CD4-positive, CD25-positive, alpha-beta regulatory T cell (primary cell): ENCODE results near the gene GRPEL2. TPM values are rescaled to one million over a fixed set of nuclear protein-coding genes. Genes with fewer than 3 reads are reported as not detected.

Experiments
- ATAC-seq, 2 donors: fragments of 150-1000 bp; cut with Tn5 transposase; one replicate each; pipeline ENCODE4 v1.10.0; 2021; ENCODE audit warnings: low read depth in 2 of 2, moderate number of reproducible peaks in 2 of 2, moderate library complexity in 1 of 2
- DNase-seq, 3 donors: peaks; one replicate each; pipeline versions ENCODE4 v3.0.0 to v3.0.0-alpha.2; 2012 to 2022; ENCODE audit warnings: mixed read lengths in 1 of 3
- H3K27ac ChIP-seq: one replicate; pipeline ENCODE4 v1.7.0; 2013; ENCODE audit warnings: mild to moderate bottlenecking, low read length; ENCODE audit not compliant: insufficient read depth, poor library complexity, severe bottlenecking
- H3K27me3 ChIP-seq: one replicate; pipeline ENCODE4 v1.7.0; 2013; ENCODE audit warnings: low read length; ENCODE audit not compliant: control insufficient read depth, insufficient read depth
- H3K36me3 ChIP-seq: one replicate; pipeline ENCODE4 v1.7.0; 2013; ENCODE audit warnings: mild to moderate bottlenecking, low read length, moderate library complexity; ENCODE audit not compliant: control insufficient read depth, insufficient read depth
- H3K4me1 ChIP-seq: 2 replicates; pipeline ENCODE4 v1.7.0; 2013; ENCODE audit warnings: mild to moderate bottlenecking, low read length; ENCODE audit not compliant: insufficient read depth, control insufficient read depth, poor library complexity, severe bottlenecking
- H3K4me3 ChIP-seq: one replicate; pipeline ENCODE4 v1.7.0; 2013; ENCODE audit warnings: low read depth, mild to moderate bottlenecking, low read length, moderate library complexity
- H3K9me3 ChIP-seq, 2 experiments: 1 replicate in 1 of 2; 2 replicates in 1 of 2; pipeline ENCODE4 v1.7.0; 2013; ENCODE audit warnings: low read length in 2 of 2, mild to moderate bottlenecking in 1 of 2, moderate library complexity in 1 of 2; ENCODE audit not compliant: control insufficient read depth in 2 of 2
- H3K27ac Mint-ChIP-seq, 3 donors: one replicate each; pipeline ENCODE4 v1.8.0; 2020 to 2022; ENCODE audit warnings: mild to moderate bottlenecking in 3 of 3, mixed read lengths in 3 of 3, moderate library complexity in 2 of 3
- H3K27me3 Mint-ChIP-seq: one replicate; pipeline ENCODE4 v1.8.0; 2022; ENCODE audit warnings: mild to moderate bottlenecking, mixed read lengths
- H3K36me3 Mint-ChIP-seq: one replicate; pipeline ENCODE4 v1.8.0; 2020; ENCODE audit warnings: mixed read lengths
- H3K4me1 Mint-ChIP-seq, 4 donors: one replicate each; pipeline ENCODE4 v1.8.0; 2020 to 2022; ENCODE audit warnings: mixed read lengths in 4 of 4, mild to moderate bottlenecking in 1 of 4
- H3K4me3 Mint-ChIP-seq, 4 donors: one replicate each; pipeline ENCODE4 v1.8.0; 2020 to 2022; ENCODE audit warnings: mild to moderate bottlenecking in 4 of 4, mixed read lengths in 4 of 4, moderate library complexity in 3 of 4
- H3K9me3 Mint-ChIP-seq, 7 donors: one replicate each; pipeline ENCODE4 v1.8.0; 2020 to 2022; ENCODE audit warnings: mixed read lengths in 7 of 7, mild to moderate bottlenecking in 3 of 7, moderate library complexity in 2 of 7
- polyA plus RNA-seq, 4 donors: library from polyadenylated mRNA; unstranded; fragments of 300-500 nt; fragmentation: Illumina TruSeq; gene quantifications; one replicate each; pipeline ENCODE4 v1.2.3, GENCODE V29; 2021
- total RNA-seq: library from RNA; stranded (reverse); gene quantifications from one replicate; pipeline ENCODE4 v1.2.3, GENCODE V29; 2022

The GRPEL2 gene
- total RNA-seq (25.9 TPM), polyA plus RNA-seq (10 to 100 TPM; 11.0 to 13.1 (median 11.4) TPM)

- ATAC-seq: peak; percentile 65 to 70
- H3K27ac Mint-ChIP-seq: peak within 1 kb of the TSS; percentile 87 to 96 (median 89)
Observed at GRCh38 chr5:149345147-149345891, at the start of gene GRPEL2. TSS of gene GRPEL2 (plus strand) at chr5:149345499. CDS start at chr5:149345540, 41 bp downstream.

GRCh38 chr5:149297340-149298025 is 47.8 kb upstream of the GRPEL2 start:
- Histone ChIP-seq H3K27ac (no peak overlapping the region), H3K9me3 (no peaks in the 10 kb centered on the region), H3K4me1 (no peaks in the 10 kb centered on the region), H3K27me3 (peaks cover 8% of the 10 kb centered on the region), H3K36me3 (no peaks in the 10 kb centered on the region), H3K4me3 (no peak overlapping the region)
- Mint-ChIP-seq H3K36me3 (no peaks in the 10 kb centered on the region), H3K4me1 (peaks cover 0 to 14% (median 2%) of the 10 kb centered on the region in 4 donors), H3K27me3 (peaks cover 31% of the 10 kb centered on the region), H3K27ac (no peak overlapping the region), H3K9me3 (no peaks in the 10 kb centered on the region), H3K4me3 (no peak overlapping the region)
- ATAC-seq (no peak), DNase-seq (no peak)

More at GRCh38 chr5:149345147-149345891, at the start of gene GRPEL2:
- Histone ChIP-seq H3K27me3 (no peaks in the 10 kb centered on the region), H3K4me1 (peaks cover 55% of the 10 kb centered on the region), H3K36me3 (peaks cover 14% of the 10 kb centered on the region), H3K4me3 (peak within 1 kb of the TSS; percentile 100), H3K27ac (peak within 1 kb of the TSS; percentile 84), H3K9me3 (no peaks in the 10 kb centered on the region)
- Mint-ChIP-seq H3K4me3 (peak within 1 kb of the TSS; percentile 87 to 97 (median 94)), H3K9me3 (peaks cover 0 to 2% (median 0%) of the 10 kb centered on the region in 7 donors), H3K27me3 (no peaks in the 10 kb centered on the region), H3K4me1 (peaks cover 30 to 60% (median 51%) of the 10 kb centered on the region in 4 donors), H3K36me3 (peaks cover 27% of the 10 kb centered on the region)
- DNase-seq: peak; percentile 81 to 97 (median 84)

- no peak overlapping the region for H3K27ac ChIP-seq
- Mint-ChIP-seq H3K27ac (no peak overlapping the region), H3K4me1 (peaks cover 0 to 14% (median 2%) of the 10 kb centered on the region in 4 donors), H3K9me3 (no peaks in the 10 kb centered on the region), H3K4me3 (no peak overlapping the region), H3K36me3 (no peaks in the 10 kb centered on the region), H3K27me3 (peaks cover 32% of the 10 kb centered on the region)
- H3K36me3 ChIP-seq: no peaks in the 10 kb centered on the region
- no peak overlapping the region for H3K4me3 ChIP-seq
- ATAC-seq: no peak
- no peaks in the 10 kb centered on the region for H3K9me3 ChIP-seq
- H3K4me1 ChIP-seq: no peaks in the 10 kb centered on the region
- peaks cover 8% of the 10 kb centered on the region for H3K27me3 ChIP-seq
- DNase-seq: no peak
Observed at GRCh38 chr5:149298163-149298562, 47.1 kb upstream of the GRPEL2 start.

GRCh38 chr5:149298842-149299404 is 46.4 kb upstream of the GRPEL2 start:
- no peak overlapping the region for H3K27ac ChIP-seq
- DNase-seq (no peak), ATAC-seq (no peak)
- peaks cover 0 to 14% (median 2%) of the 10 kb centered on the region in 4 donors for H3K4me1 Mint-ChIP-seq
- H3K27me3 Mint-ChIP-seq: peaks cover 33% of the 10 kb centered on the region
- H3K4me3 ChIP-seq: no peak overlapping the region
- no peak overlapping the region for H3K27ac Mint-ChIP-seq
- no peaks in the 10 kb centered on the region for H3K9me3 Mint-ChIP-seq
- H3K36me3 Mint-ChIP-seq: no peaks in the 10 kb centered on the region
- H3K4me3 Mint-ChIP-seq: no peak overlapping the region
- no peaks in the 10 kb centered on the region for H3K9me3 ChIP-seq
- H3K4me1 ChIP-seq: no peaks in the 10 kb centered on the region
- H3K36me3 ChIP-seq: no peaks in the 10 kb centered on the region
- peaks cover 8% of the 10 kb centered on the region for H3K27me3 ChIP-seq

- no peaks in the 10 kb centered on the region for H3K36me3 ChIP-seq
- no peak for DNase-seq
- Mint-ChIP-seq H3K4me1 (peaks cover 0 to 14% (median 2%) of the 10 kb centered on the region in 4 donors), H3K4me3 (no peak overlapping the region), H3K36me3 (no peaks in the 10 kb centered on the region), H3K9me3 (no peaks in the 10 kb centered on the region), H3K27ac (no peak overlapping the region), H3K27me3 (peaks cover 36% of the 10 kb centered on the region)
- peaks cover 5% of the 10 kb centered on the region for H3K27me3 ChIP-seq
- no peak overlapping the region for H3K4me3 ChIP-seq
- H3K9me3 ChIP-seq: no peaks in the 10 kb centered on the region
- no peak for ATAC-seq
- H3K27ac ChIP-seq: no peak overlapping the region
- H3K4me1 ChIP-seq: no peaks in the 10 kb centered on the region
Observed at GRCh38 chr5:149299451-149300054, 45.7 kb upstream of the GRPEL2 start.

- H3K4me1 Mint-ChIP-seq: peaks cover 0 to 8% (median 0%) of the 10 kb centered on the region in 4 donors
Observed at GRCh38 chr5:149300441-149300840, 44.9 kb upstream of the GRPEL2 start.

GRCh38 chr5:149301049-149301743 is 44.1 kb upstream of the GRPEL2 start:
- H3K9me3 ChIP-seq: no peaks in the 10 kb centered on the region
- ATAC-seq (no peak), DNase-seq (no peak)
- Mint-ChIP-seq H3K4me3 (no peak overlapping the region), H3K27ac (no peak overlapping the region), H3K36me3 (no peaks in the 10 kb centered on the region), H3K9me3 (no peaks in the 10 kb centered on the region), H3K27me3 (peaks cover 27% of the 10 kb centered on the region), H3K4me1 (peaks cover 0 to 8% (median 0%) of the 10 kb centered on the region in 4 donors)
- H3K27ac ChIP-seq: no peak overlapping the region
- no peaks in the 10 kb centered on the region for H3K4me1 ChIP-seq
- peaks cover 3% of the 10 kb centered on the region for H3K27me3 ChIP-seq
- H3K36me3 ChIP-seq: no peaks in the 10 kb centered on the region
- no peak overlapping the region for H3K4me3 ChIP-seq

More at GRCh38 chr5:149300441-149300840, 44.9 kb upstream of the GRPEL2 start:
- H3K27ac Mint-ChIP-seq: no peak overlapping the region
- Histone ChIP-seq H3K4me3 (no peak overlapping the region), H3K36me3 (no peaks in the 10 kb centered on the region), H3K4me1 (no peaks in the 10 kb centered on the region), H3K27me3 (peaks cover 3% of the 10 kb centered on the region), H3K27ac (no peak overlapping the region), H3K9me3 (no peaks in the 10 kb centered on the region)
- ATAC-seq (no peak), DNase-seq (no peak)
- no peaks in the 10 kb centered on the region for H3K36me3 Mint-ChIP-seq
- H3K27me3 Mint-ChIP-seq: peaks cover 28% of the 10 kb centered on the region
- H3K4me3 Mint-ChIP-seq: no peak overlapping the region
- H3K9me3 Mint-ChIP-seq: no peaks in the 10 kb centered on the region
